ENCODE data around the gene IGDCC3.

Gene IGDCC3

DNA sequence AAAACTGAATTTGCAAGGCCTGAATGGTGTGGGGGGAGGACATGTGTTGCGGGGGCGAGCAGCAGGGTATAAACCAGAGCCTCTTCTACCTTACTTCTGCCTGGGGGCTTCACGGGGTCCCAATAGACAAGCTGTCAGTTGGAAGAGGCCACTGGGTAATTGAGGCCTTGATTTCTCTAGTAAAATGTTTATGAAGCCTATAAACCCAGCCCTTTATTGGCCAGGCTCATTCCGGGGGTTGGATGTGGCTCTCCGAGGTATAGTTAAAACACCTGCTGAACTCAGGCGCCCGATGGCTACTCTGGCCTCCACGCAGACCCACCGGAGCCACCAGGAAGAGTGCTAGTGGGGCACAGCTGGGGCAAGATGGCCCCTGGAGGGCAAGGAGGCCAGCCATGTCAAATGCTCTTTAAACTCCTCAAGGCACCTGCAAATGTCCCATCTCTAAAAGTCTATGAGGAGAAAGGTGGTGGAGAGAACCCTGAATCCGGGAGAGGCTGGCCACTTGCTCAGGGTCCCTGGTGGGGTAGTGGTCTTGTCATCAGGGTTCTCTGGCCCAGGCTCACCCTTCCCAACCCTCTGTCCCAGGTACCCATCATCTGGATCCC, 34.3 kb downstream of the IGDCC3 start:
- no peaks in the 10 kb centered on the region for H3F3A ChIP-seq (ENCODE audit: insufficient read depth, low read length)
- no peak overlapping the region for H3K4me3 ChIP-seq (ENCODE audit: low read depth, low read length, poor library complexity, severe bottlenecking)
- TF ChIP-seq EZH2 (IDR thresholded peaks at IDR 0.05; ENCODE audit: borderline replicate concordance, low read length): no peak
- TF ChIP-seq, protein P1, sequence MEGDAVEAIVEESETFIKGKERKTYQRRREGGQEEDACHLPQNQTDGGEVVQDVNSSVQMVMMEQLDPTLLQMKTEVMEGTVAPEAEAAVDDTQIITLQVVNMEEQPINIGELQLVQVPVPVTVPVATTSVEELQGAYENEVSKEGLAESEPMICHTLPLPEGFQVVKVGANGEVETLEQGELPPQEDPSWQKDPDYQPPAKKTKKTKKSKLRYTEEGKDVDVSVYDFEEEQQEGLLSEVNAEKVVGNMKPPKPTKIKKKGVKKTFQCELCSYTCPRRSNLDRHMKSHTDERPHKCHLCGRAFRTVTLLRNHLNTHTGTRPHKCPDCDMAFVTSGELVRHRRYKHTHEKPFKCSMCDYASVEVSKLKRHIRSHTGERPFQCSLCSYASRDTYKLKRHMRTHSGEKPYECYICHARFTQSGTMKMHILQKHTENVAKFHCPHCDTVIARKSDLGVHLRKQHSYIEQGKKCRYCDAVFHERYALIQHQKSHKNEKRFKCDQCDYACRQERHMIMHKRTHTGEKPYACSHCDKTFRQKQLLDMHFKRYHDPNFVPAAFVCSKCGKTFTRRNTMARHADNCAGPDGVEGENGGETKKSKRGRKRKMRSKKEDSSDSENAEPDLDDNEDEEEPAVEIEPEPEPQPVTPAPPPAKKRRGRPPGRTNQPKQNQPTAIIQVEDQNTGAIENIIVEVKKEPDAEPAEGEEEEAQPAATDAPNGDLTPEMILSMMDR (IDR thresholded peaks at IDR 0.05; ENCODE audit: low read length): no peak
- no peak overlapping the region for H3K4me2 ChIP-seq (ENCODE audit: low read length)
- no peaks in the 10 kb centered on the region for H3K4me1 ChIP-seq (ENCODE audit: insufficient read depth, low read length, severe bottlenecking)
- H3K36me3 ChIP-seq (ENCODE audit: insufficient read depth, low read length): no peaks in the 10 kb centered on the region
- no peak overlapping the region for H3K27ac ChIP-seq (ENCODE audit: low read depth, low read length, poor library complexity, severe bottlenecking)
- H3K79me2 ChIP-seq (ENCODE audit: insufficient read depth, low read length): no peaks in the 10 kb centered on the region
- H3K9ac ChIP-seq (ENCODE audit: low read length): no peak overlapping the region
- H3K27me3 ChIP-seq (ENCODE audit: insufficient read depth, low read length): peaks cover 13% of the 10 kb centered on the region; the same call in 1 of the 2 replicates
- H3K9me2 ChIP-seq (ENCODE audit: low read depth, low read length): no peaks in the 10 kb centered on the region
- H2AFZ ChIP-seq (ENCODE audit: low read length): no peak overlapping the region
- no peaks in the 10 kb centered on the region for H3K9me3 ChIP-seq (ENCODE audit: low read length)
- no peaks in the 10 kb centered on the region for H4K20me1 ChIP-seq (ENCODE audit: insufficient read depth, low read length)

DNA sequence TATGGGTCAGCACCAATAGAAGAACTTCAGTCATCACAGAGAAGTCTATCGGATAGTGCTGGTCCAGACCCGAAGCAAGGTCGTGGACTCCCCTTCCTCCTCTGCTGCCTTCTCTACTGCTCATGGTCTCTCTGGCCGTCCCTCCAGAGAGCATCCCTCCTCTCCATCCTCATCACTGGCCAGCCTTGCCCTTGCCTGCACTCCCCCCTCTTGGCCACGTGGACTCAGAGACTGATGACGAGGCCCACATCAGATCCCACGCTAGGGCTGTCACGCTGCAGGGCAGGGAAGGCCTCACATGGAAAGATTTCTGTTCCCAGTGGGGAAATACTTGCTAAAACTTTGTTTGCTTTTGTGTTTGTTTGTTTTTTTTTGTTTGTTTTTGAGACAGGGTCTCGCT, 35.3 kb downstream of the IGDCC3 start:
- Histone ChIP-seq H3K4me1 (ENCODE audit: insufficient read depth, low read length, severe bottlenecking) (peaks cover 1% of the 10 kb centered on the region), H3K4me2 (ENCODE audit: low read length) (no peak overlapping the region), H3K9me2 (ENCODE audit: low read depth, low read length) (no peaks in the 10 kb centered on the region), H4K20me1 (ENCODE audit: insufficient read depth, low read length) (no peaks in the 10 kb centered on the region), H3K9ac (ENCODE audit: low read length) (no peak overlapping the region), H3K9me3 (ENCODE audit: low read length) (no peaks in the 10 kb centered on the region), H2AFZ (ENCODE audit: low read length) (no peak overlapping the region), H3K27me3 (ENCODE audit: insufficient read depth, low read length) (peaks cover 13% of the 10 kb centered on the region; the same call in 1 of the 2 replicates), H3K79me2 (ENCODE audit: insufficient read depth, low read length) (no peaks in the 10 kb centered on the region), H3K36me3 (ENCODE audit: insufficient read depth, low read length) (no peaks in the 10 kb centered on the region), H3F3A (ENCODE audit: insufficient read depth, low read length) (no peaks in the 10 kb centered on the region), H3K4me3 (ENCODE audit: low read depth, low read length, poor library complexity, severe bottlenecking) (no peak overlapping the region), H3K27ac (ENCODE audit: low read depth, low read length, poor library complexity, severe bottlenecking) (no peak overlapping the region)
- TF ChIP-seq EZH2 (IDR thresholded peaks at IDR 0.05; ENCODE audit: borderline replicate concordance, low read length): no peak
- TF ChIP-seq, protein P1 (IDR thresholded peaks at IDR 0.05; ENCODE audit: low read length): no peak

DNA sequence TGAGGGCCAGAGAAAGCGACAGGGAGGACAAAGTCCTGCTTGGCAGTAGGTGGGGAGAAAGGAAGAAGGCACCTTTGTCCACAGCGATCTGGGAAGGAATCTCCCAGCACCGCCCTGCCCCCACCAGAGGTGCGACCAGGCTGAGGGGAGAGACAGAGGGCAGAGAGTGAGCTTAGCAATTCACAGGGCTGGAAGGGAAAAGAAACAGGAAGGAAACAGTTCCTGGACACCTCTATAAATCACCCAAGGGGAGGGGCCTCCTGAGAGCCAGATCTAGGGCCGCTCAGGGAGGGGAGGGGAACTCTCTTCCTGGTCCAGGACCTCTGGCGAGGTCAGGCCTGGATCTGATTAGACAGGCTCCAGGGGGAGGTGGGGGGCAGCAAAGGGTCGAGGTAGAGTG, 37.9 kb downstream of the IGDCC3 start:
- Histone ChIP-seq H3K79me2 (ENCODE audit: insufficient read depth, low read length) (no peaks in the 10 kb centered on the region), H3F3A (ENCODE audit: insufficient read depth, low read length) (no peaks in the 10 kb centered on the region), H4K20me1 (ENCODE audit: insufficient read depth, low read length) (no peaks in the 10 kb centered on the region), H3K4me2 (ENCODE audit: low read length) (no peak overlapping the region), H3K36me3 (ENCODE audit: insufficient read depth, low read length) (no peaks in the 10 kb centered on the region), H3K27me3 (ENCODE audit: insufficient read depth, low read length) (0 out of 2 replicates have a peak, but pooled peaks cover 18% of the 10 kb centered on the region), H3K9me2 (ENCODE audit: low read depth, low read length) (no peaks in the 10 kb centered on the region), H3K9me3 (ENCODE audit: low read length) (no peaks in the 10 kb centered on the region), H3K4me1 (ENCODE audit: insufficient read depth, low read length, severe bottlenecking) (peaks cover 10% of the 10 kb centered on the region), H3K4me3 (ENCODE audit: low read depth, low read length, poor library complexity, severe bottlenecking) (no peak overlapping the region), H3K27ac (ENCODE audit: low read depth, low read length, poor library complexity, severe bottlenecking) (no peak overlapping the region), H3K9ac (ENCODE audit: low read length) (no peak overlapping the region), H2AFZ (ENCODE audit: low read length) (no peak overlapping the region)
- no peak for TF ChIP-seq EZH2 (IDR thresholded peaks at IDR 0.05; ENCODE audit: borderline replicate concordance, low read length)
- TF ChIP-seq, protein P1 (IDR thresholded peaks at IDR 0.05; ENCODE audit: low read length): no peak
